OCI-LY3 (cell line): Measurements from ENCODE around the gene AVEN.

Experiments used
- EZH2phosphoT487 ChIP-seq: fragments of 200-600 bp; shearing (Covaris generic); IDR thresholded peaks from 2 replicates; pipeline ENCODE4 v1.6.1; 2018; ENCODE audit warnings: antibody characterized with exemption, mixed run types, low read depth
- TF ChIP-seq, protein P1 (sequence below): fragments of 200-600, 300-600 bp; sonication (generic); IDR thresholded peaks from 2 replicates; pipeline ENCODE4 v1.5.1; 2014; ENCODE audit warnings: antibody characterized with exemption, low read length, low read depth

DNA sequence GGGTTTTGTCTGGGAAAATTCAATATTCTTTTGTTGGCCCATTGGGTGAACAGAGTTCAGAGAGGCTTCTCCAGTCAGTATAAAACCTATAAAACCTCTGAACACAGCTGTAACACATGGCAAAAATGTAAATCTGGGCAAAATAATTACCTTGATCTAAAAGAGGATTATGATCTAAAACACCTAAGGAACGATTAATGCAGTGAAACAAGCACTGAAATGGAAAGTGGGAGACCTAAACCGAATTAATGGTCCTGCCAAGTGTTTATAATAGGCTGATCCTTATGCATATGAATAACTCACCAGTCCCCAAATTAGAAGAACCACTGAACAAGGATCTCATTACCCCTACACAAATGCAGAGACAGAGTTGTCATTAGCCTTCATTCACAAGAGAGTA is 32.6 kb downstream of the AVEN start:
- TF ChIP-seq, protein P1, sequence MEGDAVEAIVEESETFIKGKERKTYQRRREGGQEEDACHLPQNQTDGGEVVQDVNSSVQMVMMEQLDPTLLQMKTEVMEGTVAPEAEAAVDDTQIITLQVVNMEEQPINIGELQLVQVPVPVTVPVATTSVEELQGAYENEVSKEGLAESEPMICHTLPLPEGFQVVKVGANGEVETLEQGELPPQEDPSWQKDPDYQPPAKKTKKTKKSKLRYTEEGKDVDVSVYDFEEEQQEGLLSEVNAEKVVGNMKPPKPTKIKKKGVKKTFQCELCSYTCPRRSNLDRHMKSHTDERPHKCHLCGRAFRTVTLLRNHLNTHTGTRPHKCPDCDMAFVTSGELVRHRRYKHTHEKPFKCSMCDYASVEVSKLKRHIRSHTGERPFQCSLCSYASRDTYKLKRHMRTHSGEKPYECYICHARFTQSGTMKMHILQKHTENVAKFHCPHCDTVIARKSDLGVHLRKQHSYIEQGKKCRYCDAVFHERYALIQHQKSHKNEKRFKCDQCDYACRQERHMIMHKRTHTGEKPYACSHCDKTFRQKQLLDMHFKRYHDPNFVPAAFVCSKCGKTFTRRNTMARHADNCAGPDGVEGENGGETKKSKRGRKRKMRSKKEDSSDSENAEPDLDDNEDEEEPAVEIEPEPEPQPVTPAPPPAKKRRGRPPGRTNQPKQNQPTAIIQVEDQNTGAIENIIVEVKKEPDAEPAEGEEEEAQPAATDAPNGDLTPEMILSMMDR = no peak
- no peak for TF ChIP-seq EZH2phosphoT487
